ENCODE results near the gene FXR1.

The FXR1 gene

GRCh38 chr3:181009225-181009624, 96.8 kb downstream of the FXR1 start:
- no peak for DNase-seq

GRCh38 chr3:181017690-181018089, 105.2 kb downstream of the FXR1 start:
- DNase-seq, result no peak

- no peak for DNase-seq
These were observed 112.7 kb downstream of the FXR1 start for GRCh38 chr3:181025204-181025603.

- DNase-seq, result no peak
These were observed 118.5 kb downstream of the FXR1 start for GRCh38 chr3:181030948-181031347.
